HCT116 (cell line): ENCODE results near the gene ADRB1. TPM values are rescaled to one million over a fixed set of nuclear protein-coding genes. Genes with fewer than 3 reads are reported as not detected.

Experiments
- ATAC-seq: fragments of 200-7000 bp; cut with Tn5 transposase; 2 replicates; pipeline ENCODE4 v1.9.1; 2020; ENCODE audit warnings: mild to moderate bottlenecking, moderate library complexity
- BruUV-seq: library from RNA; stranded (reverse); fragments of 400-500 nt; replicated peaks from 2 replicates; lab custom pipeline; 2021; lab: Mats Ljungman, UMichigan
- CTCF ChIA-PET: fragments of 300-600 bp; sonication (Branson Sonifier 250); formaldehyde crosslinking; loops from one replicate; lab custom pipeline; 2021; ENCODE audit warnings: antibody characterized with exemption; lab: Charles Lee
- POLR2A ChIA-PET: fragments of 300-600, 350-600 bp; sonication (Branson Sonifier 250); formaldehyde crosslinking; loops from one replicate; lab custom pipeline; 2021; ENCODE audit warnings: antibody characterized with exemption; lab: Charles Lee
- RAD21 ChIA-PET, 2 experiments: fragments of 300-600 bp; sonication (Branson Sonifier 250); formaldehyde crosslinking; loops; one replicate each; lab custom pipeline; 2023; ENCODE audit warnings: low total read pairs in 2 of 2; ENCODE audit not compliant: uncharacterized antibody in 2 of 2, unreplicated experiment in 2 of 2, low non-redundant PET in 1 of 2; lab: Charles Lee
- DNase-seq: peaks from one replicate; pipeline ENCODE4 v3.0.0-alpha.2; 2010; ENCODE audit warnings: low read depth, low spot score
- H2AFZ ChIP-seq: fragments of 200-600 bp; shearing (Covaris generic), sonication (generic); 2 replicates; pipeline ENCODE4 v1.6.1; 2017; ENCODE audit warnings: low read depth, mixed run types, mixed read lengths, antibody characterized with exemption, low read length; ENCODE audit not compliant: poor library complexity, severe bottlenecking
- H3K27ac ChIP-seq: 2 replicates; pipeline ENCODE4 v1.5.1; 2012; ENCODE audit warnings: low read depth, low read length
- H3K27me3 ChIP-seq: fragments of 200-600 bp; sonication (generic); 2 replicates; pipeline ENCODE4 v1.6.1; 2016; ENCODE audit warnings: mixed run types, low read length, mixed read lengths; ENCODE audit not compliant: insufficient read depth
- H3K36me3 ChIP-seq, 2 experiments: fragments of 200-500 bp in 1 of 2; fragments of 200-600 bp in 1 of 2; sonication (Bioruptor generic) in 1 of 2; sonication (generic) in 1 of 2; 2 replicates each; pipeline versions ENCODE4 v1.5.1 to v1.6.1; 2014 to 2016; ENCODE audit warnings: low read length in 2 of 2, inconsistent platforms in 1 of 2, mixed read lengths in 1 of 2, mixed run types in 1 of 2; ENCODE audit not compliant: insufficient read depth in 2 of 2, control insufficient read depth in 1 of 2
- H3K4me1 ChIP-seq, 2 experiments: fragments of 200-600 bp in 1 of 2; sonication (generic) in 1 of 2; 2 replicates each; pipeline versions ENCODE4 v1.5.1 to v1.6.1; 2012 to 2017; ENCODE audit warnings: low read length in 2 of 2, inconsistent platforms in 1 of 2, mild to moderate bottlenecking in 1 of 2, mixed read lengths in 1 of 2, mixed run types in 1 of 2, moderate library complexity in 1 of 2; ENCODE audit not compliant: insufficient read depth in 2 of 2, control insufficient read depth in 1 of 2
- H3K4me2 ChIP-seq: fragments of 200-600 bp; sonication (generic); 2 replicates; pipeline ENCODE4 v1.6.1; 2017; ENCODE audit warnings: mixed run types, low read length, mixed read lengths
- H3K4me3 ChIP-seq, 2 experiments: fragments of 200-600 bp in 1 of 2; sonication (generic) in 1 of 2; replicated peaks in 1 of 2; 2 replicates each; pipeline ENCODE4 v1.5.1; 2011 to 2016; ENCODE audit warnings: low read length in 2 of 2, control low read depth in 1 of 2, low read depth in 1 of 2, mild to moderate bottlenecking in 1 of 2, mixed read lengths in 1 of 2, mixed run types in 1 of 2
- H3K79me2 ChIP-seq: fragments of 200-600 bp; sonication (generic); 2 replicates; pipeline ENCODE4 v1.6.1; 2017; ENCODE audit warnings: mild to moderate bottlenecking, mixed run types, low read length, moderate library complexity, mixed read lengths; ENCODE audit not compliant: insufficient read depth
- H3K9ac ChIP-seq: fragments of 200-600 bp; sonication (generic); 2 replicates; pipeline ENCODE4 v1.6.1; 2016; ENCODE audit warnings: low read length, mixed read lengths
- H3K9me2 ChIP-seq: fragments of 200-600 bp; sonication (generic), shearing (Covaris generic); 2 replicates; pipeline ENCODE4 v1.6.1; 2017; ENCODE audit warnings: mixed run types, mild to moderate bottlenecking, moderate library complexity; ENCODE audit not compliant: insufficient read depth
- H3K9me3 ChIP-seq, 2 experiments: fragments of 200-500 bp in 1 of 2; fragments of 200-600 bp in 1 of 2; sonication (Bioruptor generic) in 1 of 2; sonication (generic) in 1 of 2; 2 replicates each; pipeline ENCODE4 v1.6.1; 2014 to 2017; ENCODE audit warnings: low read length in 2 of 2, mixed read lengths in 2 of 2, inconsistent platforms in 1 of 2, low read depth in 1 of 2, mild to moderate bottlenecking in 1 of 2, mixed run types in 1 of 2, moderate library complexity in 1 of 2; ENCODE audit not compliant: control insufficient read depth in 1 of 2, insufficient read depth in 1 of 2
- H4K20me1 ChIP-seq: fragments of 200-600 bp; sonication (generic), shearing (Covaris generic); 2 replicates; pipeline ENCODE4 v1.6.1; 2017; ENCODE audit warnings: mixed run types, mild to moderate bottlenecking, moderate library complexity; ENCODE audit not compliant: insufficient read depth
- ATF3 ChIP-seq: IDR thresholded peaks from 2 replicates; pipeline ENCODE4 v1.6.1; 2012
- CBX3 ChIP-seq: IDR thresholded peaks from 2 replicates; pipeline ENCODE4 v1.6.1; 2012; ENCODE audit warnings: low read depth
- CTCF ChIP-seq, 3 experiments: fragments of 200-600 bp in 1 of 3; sonication (generic) in 1 of 3; IDR thresholded peaks in 2 of 3; conservative IDR thresholded peaks in 1 of 3; 2 replicates each; pipeline ENCODE4 v1.5.1; 2012 to 2017; ENCODE audit warnings: low read depth in 2 of 3, low read length in 2 of 3, antibody characterized with exemption in 1 of 3, borderline replicate concordance in 1 of 3, control low read depth in 1 of 3, mild to moderate bottlenecking in 1 of 3, mixed read lengths in 1 of 3, mixed run types in 1 of 3, moderate library complexity in 1 of 3; ENCODE audit not compliant: insufficient read depth in 1 of 3
- EGR1 ChIP-seq: IDR thresholded peaks from 2 replicates; pipeline ENCODE4 v1.6.1; 2012; ENCODE audit warnings: low read depth
- ELF1 ChIP-seq: IDR thresholded peaks from 2 replicates; pipeline ENCODE4 v1.6.1; 2012; ENCODE audit warnings: low read depth, borderline replicate concordance
- EZH2 ChIP-seq: fragments of 200-600 bp; sonication (generic); IDR thresholded peaks from 2 replicates; pipeline ENCODE4 v1.6.1; 2017; ENCODE audit warnings: antibody characterized with exemption, mixed run types
- EZH2phosphoT487 ChIP-seq: fragments of 200-600 bp; IDR thresholded peaks from 2 replicates; pipeline ENCODE4 v1.6.1; 2018; ENCODE audit warnings: antibody characterized with exemption, borderline replicate concordance
- JUND ChIP-seq: IDR thresholded peaks from 2 replicates; pipeline ENCODE4 v1.6.1; 2012
- POLR2A ChIP-seq: IDR thresholded peaks from 2 replicates; pipeline ENCODE4 v1.7.0; 2011; ENCODE audit warnings: borderline replicate concordance; ENCODE audit not compliant: insufficient read depth, insufficient read length; ENCODE audit errors: extremely low read depth
- POLR2AphosphoS5 ChIP-seq: IDR thresholded peaks from 2 replicates; pipeline ENCODE4 v1.6.1; 2011; ENCODE audit warnings: mild to moderate bottlenecking, low read depth, low read length, moderate library complexity
- RAD21 ChIP-seq: IDR thresholded peaks from 2 replicates; pipeline ENCODE4 v1.6.1; 2012; ENCODE audit warnings: low read depth, mild to moderate bottlenecking
- SIN3A ChIP-seq: IDR thresholded peaks from 2 replicates; pipeline ENCODE4 v1.6.1; 2012; ENCODE audit warnings: low read depth
- SP1 ChIP-seq: IDR thresholded peaks from 2 replicates; pipeline ENCODE4 v1.6.1; 2012; ENCODE audit warnings: low read depth
- SRF ChIP-seq: IDR thresholded peaks from 2 replicates; pipeline ENCODE4 v1.6.1; 2012; ENCODE audit warnings: low read depth
- TCF7L2 ChIP-seq: IDR thresholded peaks from 2 replicates; pipeline ENCODE4 v1.7.0; 2011; ENCODE audit warnings: borderline replicate concordance, inconsistent platforms; ENCODE audit not compliant: insufficient read depth, insufficient read length; ENCODE audit errors: extremely low read depth
- ZFX ChIP-seq: fragments of 450-650 bp; IDR thresholded peaks from 2 replicates; pipeline ENCODE4 v1.6.1; 2017
- ZNF274 ChIP-seq: fragments of 200-500 bp; sonication (Bioruptor generic); IDR thresholded peaks from 2 replicates; pipeline ENCODE4 v1.6.1; 2014; ENCODE audit warnings: mild to moderate bottlenecking, low read depth, low read length, inconsistent platforms
- intact Hi-C: fragments of 100-400 bp; cut with micrococcal nuclease; formaldehyde crosslinking; loops from 2 replicates; pipeline ENCODE4 v1.10.0; 2022
- total RNA-seq: library from RNA; stranded (reverse); gene quantifications from one replicate; pipeline ENCODE4 v1.2.1, GENCODE V29; 2021; ENCODE audit not compliant: unreplicated experiment

The ADRB1 gene
- total RNA-seq, 1 experiment from 2014 or later = 0.89 TPM

- Histone ChIP-seq H4K20me1 (no peaks in the 10 kb centered on the region), H2AFZ (no peak overlapping the region), H3K9me3 (no peaks in the 10 kb centered on the region), H3K27me3 (no peaks in the 10 kb centered on the region), H3K9me2 (no peaks in the 10 kb centered on the region), H3K79me2 (no peaks in the 10 kb centered on the region), H3K4me3 (no peak overlapping the region), H3K27ac (no peak overlapping the region), H3K36me3 (no peaks in the 10 kb centered on the region), H3K4me2 (no peak overlapping the region), H3K9ac (no peak overlapping the region), H3K4me1 (no peaks in the 10 kb centered on the region)
- DNase-seq (no peak), ATAC-seq (peak; percentile 84)
- ChIA-PET CTCF (interaction anchor here (0.9 to 1.4 kb wide), 3 partner anchors 9 to 20 kb away, joined by 3 to 4 read pairs (median 3); no protein-coding TSS in a partner anchor), RAD21 (no interaction called here), POLR2A (no interaction called here)
- peak in 2 of 3 experiments; percentile 30 to 34; a peak in 1 of 6 replicates for TF ChIP-seq CTCF (IDR thresholded peaks at IDR 0.05 in 2 of 3, conservative IDR thresholded peaks at IDR 0.05 in 1 of 3; ENCODE audit: borderline replicate concordance in 1 of 3, insufficient read depth in 1 of 3, low read depth in 2 of 3, low read length in 2 of 3)
- TF ChIP-seq ELF1 = no peak
- BruUV-seq = no TSS peak
- intact Hi-C loops = no loop called here
Measured at GRCh38 chr10:114002422-114002821, 41.2 kb upstream of the ADRB1 start.

- Histone ChIP-seq H3K4me3 (no peak overlapping the region), H3K9me3 (no peaks in the 10 kb centered on the region), H3K4me2 (no peak overlapping the region), H3K9me2 (no peaks in the 10 kb centered on the region), H3K79me2 (no peaks in the 10 kb centered on the region), H4K20me1 (no peaks in the 10 kb centered on the region), H3K36me3 (no peaks in the 10 kb centered on the region), H2AFZ (no peak overlapping the region), H3K9ac (no peak overlapping the region), H3K4me1 (no peaks in the 10 kb centered on the region), H3K27me3 (no peaks in the 10 kb centered on the region), H3K27ac (no peak overlapping the region)
- ChIA-PET POLR2A (no interaction called here), CTCF (no interaction called here), RAD21 (no interaction called here)
- TF ChIP-seq ATF3 (no peak), ZNF274 (no peak), SRF (no peak), POLR2AphosphoS5 (no peak), SIN3A (no peak), POLR2A (no peak), EZH2 (no peak), RAD21 (no peak), TCF7L2 (no peak), SP1 (no peak), ZFX (no peak), EZH2phosphoT487 (no peak), CBX3 (no peak), ELF1 (no peak), JUND (no peak), EGR1 (no peak)
- BruUV-seq = no TSS peak
- intact Hi-C loops = no loop called here
- DNase-seq = no peak
- no peak for ATAC-seq
Measured at GRCh38 chr10:114003161-114003941, 40.3 kb upstream of the ADRB1 start.
